ENCODE measurements around the gene LIN37. TPM values are rescaled to one million over a fixed set of nuclear protein-coding genes. Genes with fewer than 3 reads are reported as not detected.

Gene LIN37
- total and polyA plus RNA-seq, 2 of the 13 experiments (the other 11 are each of a cell fraction or from before 2014, with no cell fraction given) = 6.3 to 8.7 TPM

DNA sequence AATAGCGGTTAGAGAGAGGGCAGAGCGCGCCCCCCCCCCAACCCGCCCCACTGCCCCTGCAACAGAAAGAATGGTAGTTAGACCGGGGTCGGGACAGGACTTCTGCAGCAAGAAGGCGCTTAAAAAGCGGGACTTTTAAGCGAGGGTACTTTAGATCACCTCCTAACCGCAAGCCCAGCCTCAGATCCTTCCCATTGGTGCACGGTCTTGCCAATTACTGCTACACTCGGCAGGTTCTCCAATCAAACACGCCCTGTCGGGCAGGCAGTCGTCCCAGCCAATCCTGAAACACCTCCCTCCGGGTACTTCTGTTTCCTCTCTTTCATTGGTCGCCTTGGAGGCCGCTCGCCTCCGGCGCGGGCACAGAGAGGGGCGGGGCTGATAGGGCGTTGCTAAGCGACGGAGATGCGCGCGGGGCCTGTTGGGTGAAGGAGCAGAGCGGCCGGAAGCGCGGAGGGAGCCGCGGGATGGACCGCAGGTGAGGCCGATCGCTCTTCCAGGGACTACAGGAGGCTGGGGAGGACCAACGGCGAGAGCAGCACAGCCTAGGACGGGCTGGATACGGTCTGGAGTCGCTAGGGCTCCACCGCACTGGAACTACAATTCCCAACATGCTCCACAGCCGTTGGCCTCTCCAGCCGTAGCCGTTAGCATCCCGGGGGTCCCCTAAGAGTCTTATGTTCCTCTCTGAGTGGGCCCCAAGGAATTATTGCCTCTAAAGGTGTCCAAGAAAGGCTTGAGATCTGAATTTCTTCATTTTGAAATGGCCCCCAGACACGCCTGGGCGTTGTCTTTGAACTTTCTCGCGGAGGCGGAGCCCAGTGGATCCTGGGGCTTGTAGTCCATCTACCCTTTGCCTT lies 9.6 kb downstream of the LIN37 start, which contains the start of gene PROSER3 (continued):
- TF ChIP-seq PLSCR1 (CRISPR knock-in tag; IDR thresholded peaks at IDR 0.05; ENCODE audit: borderline replicate concordance) (no peak), ZNF510 (CRISPR knock-in tag; IDR thresholded peaks at IDR 0.05; ENCODE audit: low read depth) (0 out of 2 replicates have a peak, but pooled peaks have one; percentile 29), SOX5 (CRISPR knock-in tag; IDR thresholded peaks at IDR 0.05; ENCODE audit: borderline replicate concordance) (0 out of 2 replicates have a peak, but pooled peaks have one; percentile 16), TCF12 (IDR thresholded peaks at IDR 0.05) (no peak), TCF12 (CRISPR knock-in tag; IDR thresholded peaks at IDR 0.05) (no peak), RCOR2 (CRISPR knock-in tag; IDR thresholded peaks at IDR 0.05) (no peak), ZNF672 (CRISPR knock-in tag; IDR thresholded peaks at IDR 0.05) (no peak), ZFP37 (CRISPR knock-in tag; IDR thresholded peaks at IDR 0.05; ENCODE audit: borderline replicate concordance) (no peak), MED8 (CRISPR knock-in tag; IDR thresholded peaks at IDR 0.05; ENCODE audit: insufficient replicate concordance) (no peak), ZMAT3 (CRISPR knock-in tag; conservative IDR thresholded peaks at IDR 0.05) (no peak), HNRNPLL (IDR thresholded peaks at IDR 0.05; ENCODE audit: low read depth, low read length, poor library complexity, severe bottlenecking) (peak; percentile 44), ZNF180 (CRISPR knock-in tag; IDR thresholded peaks at IDR 0.05; ENCODE audit: borderline replicate concordance, low read depth) (0 out of 2 replicates have a peak, but pooled peaks have one; percentile 40), ZNF350 (CRISPR knock-in tag; IDR thresholded peaks at IDR 0.05; ENCODE audit: borderline replicate concordance, low read depth) (no peak), ATF7 (IDR thresholded peaks at IDR 0.05) (no peak), ATF7 (CRISPR knock-in tag; IDR thresholded peaks at IDR 0.05) (no peak), MAFK (conservative IDR thresholded peaks at IDR 0.05 in 1 of 2, IDR thresholded peaks at IDR 0.05 in 1 of 2; ENCODE audit: low read length in 2 of 2) (no peak), MYNN (CRISPR knock-in tag; IDR thresholded peaks at IDR 0.05; ENCODE audit: low read depth) (no peak), ZNF160 (CRISPR knock-in tag; IDR thresholded peaks at IDR 0.05) (peak; percentile 51; the same call in 1 of the 2 replicates), MLXIP (CRISPR knock-in tag; IDR thresholded peaks at IDR 0.05; ENCODE audit: borderline replicate concordance) (no peak), HNF1B (CRISPR knock-in tag; IDR thresholded peaks at IDR 0.05) (no peak), ZBTB7A (CRISPR knock-in tag; IDR thresholded peaks at IDR 0.05) (no peak), SP140L (CRISPR knock-in tag; IDR thresholded peaks at IDR 0.05; ENCODE audit: borderline replicate concordance) (no peak), ZNF513 (CRISPR knock-in tag; conservative IDR thresholded peaks at IDR 0.05) (0 out of 2 replicates have a peak, but pooled peaks have one; percentile 35)
